GM19324 (cell line): ENCODE data around the gene ZNF679.
"Not testable (repeated sequence)": the region's sequence is repeated elsewhere in the genome, so short reads cannot be mapped to it uniquely, and the experiment has no call there.

Source experiments
- ATAC-seq: cut with Tn5 transposase; IDR thresholded peaks from one replicate; pipeline ENCODE4 v1.9.1; 2021; ENCODE audit warnings: mild to moderate bottlenecking, moderate library complexity; ENCODE audit not compliant: unreplicated experiment, low FRiP score

Gene ZNF679

DNA sequence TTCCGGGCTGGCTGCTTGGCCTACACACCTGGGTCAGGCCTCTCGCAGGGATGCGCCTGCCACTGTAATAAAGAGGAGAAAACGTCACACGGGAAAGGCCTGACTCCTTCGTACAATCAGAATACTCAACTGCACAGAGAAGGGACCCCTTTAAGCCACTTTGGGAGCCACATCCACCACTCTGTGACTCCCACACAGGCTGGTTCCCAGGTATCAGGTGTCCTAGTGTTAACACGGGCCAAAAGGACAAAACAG is 79.7 kb downstream of the ZNF679 start:
- no peak for ATAC-seq

DNA sequence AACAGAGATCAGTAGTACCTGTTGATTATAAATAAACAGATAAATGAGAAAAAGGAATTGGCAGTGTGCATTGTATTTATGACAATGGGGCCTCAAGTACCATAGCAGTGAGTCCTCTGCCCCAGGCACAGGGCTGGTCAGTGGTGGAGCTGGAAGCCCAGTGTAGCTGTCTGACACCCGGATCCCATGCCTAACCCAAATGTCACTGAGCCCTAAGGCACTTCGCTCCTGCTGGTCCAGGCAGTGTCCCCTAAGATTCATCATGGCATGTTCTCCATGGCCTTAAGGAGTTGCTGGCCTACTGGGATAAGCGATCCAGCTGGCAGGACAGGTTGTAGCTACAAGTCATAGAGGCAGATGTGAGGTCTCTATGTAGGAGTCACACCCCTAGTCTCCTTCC is 82.2 kb downstream of the ZNF679 start:
- no peak for ATAC-seq

DNA sequence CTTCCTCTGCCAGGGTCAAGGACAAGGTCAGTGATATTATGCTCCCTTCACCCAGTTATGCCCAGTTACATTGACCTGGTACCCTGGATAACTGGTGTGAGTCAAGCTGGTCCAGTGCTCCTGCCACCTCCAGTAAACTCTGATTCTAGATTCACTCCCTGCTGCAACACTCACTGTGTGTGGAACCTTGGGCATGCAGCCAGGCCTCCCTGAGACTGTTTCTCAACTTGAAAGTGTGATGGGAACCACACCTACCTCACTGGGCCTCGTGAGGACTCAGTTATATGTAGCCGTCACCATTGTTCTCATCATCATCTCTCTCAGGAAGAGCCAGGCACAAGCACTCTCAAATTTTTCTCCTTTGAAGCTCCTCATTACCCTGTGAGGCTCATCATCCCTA is 84.6 kb downstream of the ZNF679 start:
- ATAC-seq = no peak

DNA sequence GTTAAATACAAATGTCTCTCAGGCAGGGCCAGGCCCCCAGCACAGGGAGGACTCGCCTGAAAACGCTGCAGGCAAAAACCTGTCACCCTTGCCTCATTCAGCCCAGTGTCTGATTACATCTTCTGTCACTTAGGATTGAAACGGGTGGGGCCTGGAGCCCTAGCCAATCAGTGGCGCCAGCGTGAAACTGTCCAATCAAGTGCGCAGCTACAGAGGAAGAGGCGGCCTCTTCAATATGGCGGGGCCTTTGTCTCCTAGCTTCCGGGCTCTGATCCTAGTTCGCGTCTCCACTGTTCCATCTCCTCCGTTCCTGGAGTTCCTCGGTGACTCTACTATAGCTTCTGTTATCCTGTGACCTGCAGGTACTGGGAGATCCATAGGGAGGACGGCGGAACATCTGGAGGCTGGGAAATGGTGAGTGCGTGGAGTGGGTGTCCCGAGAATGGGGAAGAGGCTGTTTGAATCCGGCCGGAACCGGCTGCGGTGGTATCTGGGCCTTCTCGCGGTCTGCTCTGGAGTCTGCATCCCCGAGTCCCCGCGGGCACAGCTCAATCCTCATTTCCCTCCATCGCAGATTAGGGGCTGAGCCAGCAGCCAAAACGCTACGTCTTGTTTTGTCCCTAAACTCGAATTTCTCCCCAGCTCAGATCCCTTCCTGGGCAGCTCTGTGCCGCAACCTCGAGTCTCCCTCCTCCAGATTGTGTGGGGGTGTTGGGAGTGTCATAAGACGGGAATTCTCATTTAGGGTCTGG is 85.6 kb downstream of the ZNF679 start, which contains the start of gene ZNF736:
Gene ZNF736, plus strand, starts transcription at position 222 of the 752 bp plus-strand sequence. Its CDS starts 190 bp downstream, at position 412.
- ATAC-seq = peak; percentile 100

DNA sequence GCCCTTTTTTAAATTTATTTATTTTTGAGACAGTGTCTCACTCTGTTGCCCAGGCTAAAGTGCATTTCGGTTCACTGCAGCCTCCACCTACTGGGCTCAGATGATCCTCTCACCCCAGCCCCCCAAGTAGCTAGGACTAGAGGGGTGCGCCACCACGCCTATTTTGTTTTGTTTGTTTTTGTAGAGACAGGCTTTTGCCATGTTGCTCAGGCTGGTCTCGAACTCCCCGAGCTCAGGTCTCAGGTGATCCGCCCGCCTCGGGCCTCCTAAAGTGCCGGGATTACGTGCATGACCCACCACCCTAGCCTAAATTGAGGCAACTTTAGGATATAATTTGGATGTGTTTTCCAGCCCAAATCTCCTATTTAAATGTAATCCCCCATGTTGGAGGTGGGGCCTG is 86.3 kb downstream of the ZNF679 start:
- no peak for ATAC-seq

DNA sequence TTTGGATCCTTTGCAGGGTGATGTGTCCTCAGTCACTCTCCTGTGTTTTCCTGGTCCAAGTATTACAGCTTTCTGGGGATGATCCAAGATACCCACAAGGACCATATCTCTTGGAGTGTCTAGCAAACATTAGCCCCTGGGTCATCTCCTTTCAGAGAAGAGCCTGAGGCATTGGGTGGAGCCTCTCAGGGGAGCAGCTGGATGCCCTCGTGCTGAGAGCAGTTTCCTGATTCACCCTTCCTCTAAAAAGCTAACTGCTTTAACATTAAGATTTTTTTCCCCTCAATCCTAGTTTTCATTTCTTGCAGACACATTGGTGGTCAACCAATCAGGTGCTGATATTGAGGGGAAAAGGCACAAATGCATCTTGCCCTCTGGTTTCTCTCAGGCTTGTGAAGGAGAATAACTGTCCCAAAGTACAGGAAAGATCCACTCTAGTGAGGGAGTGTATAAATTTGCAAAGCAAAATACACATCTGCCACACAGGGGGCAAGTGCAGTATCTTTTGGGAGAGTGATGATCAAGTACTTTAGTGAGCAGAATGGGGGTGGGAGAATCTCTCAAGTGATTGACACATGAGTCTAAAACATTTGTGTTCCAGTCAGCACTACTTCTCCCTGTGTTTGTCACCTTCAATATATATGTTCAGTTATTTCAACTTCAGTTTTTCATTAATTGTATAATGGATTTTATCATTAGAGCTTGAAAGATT is 87.9 kb downstream of the ZNF679 start:
- not testable (repeated sequence) for ATAC-seq
